ENCODE data around the gene NACC2. TPM values are rescaled to one million over a fixed set of nuclear protein-coding genes. Genes with fewer than 3 reads are reported as not detected.
A peak's percentile ranks its signal among the peaks of the same experiment; 100 is the strongest.

The NACC2 gene
- total RNA-seq, 1 donor from 2014 or later: 3.9 TPM

DNA sequence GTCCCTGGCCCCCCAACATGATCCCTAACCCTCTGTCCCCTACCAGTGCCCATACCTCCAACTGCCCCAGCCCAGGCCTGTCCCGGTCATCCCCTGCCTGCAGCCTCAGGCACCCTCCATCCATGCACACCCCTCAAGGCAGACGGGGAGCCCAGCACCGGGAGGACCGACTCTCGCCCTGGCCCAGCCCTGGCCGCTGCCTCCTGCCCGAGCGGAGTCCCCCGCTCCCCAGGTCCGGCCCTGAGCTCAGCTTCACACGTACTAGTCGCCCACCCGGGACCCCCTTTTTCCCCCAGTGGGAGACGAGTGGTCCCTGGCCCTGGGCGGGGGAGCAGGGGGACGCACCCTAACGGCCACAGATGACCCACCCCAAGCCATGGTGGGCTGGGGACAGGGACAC lies 84.9 kb downstream of the NACC2 start:
- DNase-seq: peak; percentile 18
- no peaks in the 10 kb centered on the region for H3K36me3 Mint-ChIP-seq (ENCODE audit: unreplicated experiment)
- H3K4me1 Mint-ChIP-seq (ENCODE audit: low read depth, unreplicated experiment): peaks cover 20% of the 10 kb centered on the region
- TF ChIP-seq, protein P1, sequence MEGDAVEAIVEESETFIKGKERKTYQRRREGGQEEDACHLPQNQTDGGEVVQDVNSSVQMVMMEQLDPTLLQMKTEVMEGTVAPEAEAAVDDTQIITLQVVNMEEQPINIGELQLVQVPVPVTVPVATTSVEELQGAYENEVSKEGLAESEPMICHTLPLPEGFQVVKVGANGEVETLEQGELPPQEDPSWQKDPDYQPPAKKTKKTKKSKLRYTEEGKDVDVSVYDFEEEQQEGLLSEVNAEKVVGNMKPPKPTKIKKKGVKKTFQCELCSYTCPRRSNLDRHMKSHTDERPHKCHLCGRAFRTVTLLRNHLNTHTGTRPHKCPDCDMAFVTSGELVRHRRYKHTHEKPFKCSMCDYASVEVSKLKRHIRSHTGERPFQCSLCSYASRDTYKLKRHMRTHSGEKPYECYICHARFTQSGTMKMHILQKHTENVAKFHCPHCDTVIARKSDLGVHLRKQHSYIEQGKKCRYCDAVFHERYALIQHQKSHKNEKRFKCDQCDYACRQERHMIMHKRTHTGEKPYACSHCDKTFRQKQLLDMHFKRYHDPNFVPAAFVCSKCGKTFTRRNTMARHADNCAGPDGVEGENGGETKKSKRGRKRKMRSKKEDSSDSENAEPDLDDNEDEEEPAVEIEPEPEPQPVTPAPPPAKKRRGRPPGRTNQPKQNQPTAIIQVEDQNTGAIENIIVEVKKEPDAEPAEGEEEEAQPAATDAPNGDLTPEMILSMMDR (IDR thresholded peaks at IDR 0.05; ENCODE audit: partially characterized antibody, unreplicated experiment): no peak
- peaks cover 8% of the 10 kb centered on the region for H3K9me3 Mint-ChIP-seq (ENCODE audit: unreplicated experiment)
- H3K27me3 Mint-ChIP-seq (ENCODE audit: unreplicated experiment): peaks cover 5% of the 10 kb centered on the region
- H3K27ac Mint-ChIP-seq (ENCODE audit: unreplicated experiment): no peak overlapping the region
- no peak overlapping the region for H3K4me3 Mint-ChIP-seq (ENCODE audit: unreplicated experiment)

DNA sequence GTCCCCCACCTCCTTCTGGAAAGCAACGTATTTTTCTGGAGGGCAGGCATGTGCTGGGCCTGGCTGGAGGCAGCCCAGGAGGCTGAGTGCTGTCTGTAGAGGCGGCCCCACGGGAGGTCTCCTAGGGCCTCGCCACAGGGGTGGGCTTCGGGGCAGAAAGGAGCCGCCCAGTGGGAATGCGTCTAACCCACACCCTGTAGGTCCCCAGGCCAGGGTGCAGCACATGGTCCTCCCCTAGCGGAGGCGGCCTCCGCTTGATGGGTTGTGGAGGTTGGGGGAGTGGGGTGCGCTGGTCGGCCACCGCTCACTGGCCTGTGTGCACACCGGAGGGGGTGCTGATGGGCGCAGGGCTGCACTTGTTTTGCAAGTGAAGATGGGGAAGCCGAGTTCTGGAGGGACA lies 85.6 kb downstream of the NACC2 start:
- TF ChIP-seq, protein P1 (IDR thresholded peaks at IDR 0.05; ENCODE audit: partially characterized antibody, unreplicated experiment): no peak
- Mint-ChIP-seq H3K9me3 (ENCODE audit: unreplicated experiment) (peaks cover 8% of the 10 kb centered on the region), H3K4me3 (ENCODE audit: unreplicated experiment) (no peak overlapping the region)

DNA sequence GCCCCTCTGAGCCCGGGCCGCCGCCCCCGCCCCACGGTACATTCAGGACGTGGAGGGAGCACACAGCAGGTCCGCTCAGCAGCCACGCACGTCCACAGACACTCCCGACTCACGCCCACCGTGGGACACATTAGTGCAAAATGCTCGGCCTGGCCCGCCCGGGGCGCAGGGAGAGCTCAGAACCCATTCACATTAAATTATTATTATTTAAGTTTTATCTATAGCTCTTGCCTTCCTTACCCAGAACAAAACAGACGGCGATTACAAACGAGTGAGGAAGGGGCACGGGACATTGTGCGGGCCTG lies 86.4 kb downstream of the NACC2 start:
- DNase-seq: no peak
- Mint-ChIP-seq H3K36me3 (ENCODE audit: unreplicated experiment) (no peaks in the 10 kb centered on the region), H3K4me1 (ENCODE audit: low read depth, unreplicated experiment) (peaks cover 19% of the 10 kb centered on the region), H3K4me3 (ENCODE audit: unreplicated experiment) (no peak overlapping the region), H3K27me3 (ENCODE audit: unreplicated experiment) (peaks cover 4% of the 10 kb centered on the region), H3K27ac (ENCODE audit: unreplicated experiment) (no peak overlapping the region), H3K9me3 (ENCODE audit: unreplicated experiment) (peaks cover 8% of the 10 kb centered on the region)
- TF ChIP-seq, protein P1 (IDR thresholded peaks at IDR 0.05; ENCODE audit: partially characterized antibody, unreplicated experiment): no peak

More for the DNA sequence above, 85.6 kb downstream of the NACC2 start:
- Mint-ChIP-seq H3K27ac (ENCODE audit: unreplicated experiment) (no peak overlapping the region), H3K36me3 (ENCODE audit: unreplicated experiment) (no peaks in the 10 kb centered on the region), H3K27me3 (ENCODE audit: unreplicated experiment) (peaks cover 4% of the 10 kb centered on the region), H3K4me1 (ENCODE audit: low read depth, unreplicated experiment) (peaks cover 20% of the 10 kb centered on the region)
- DNase-seq: peak; percentile 11

DNA sequence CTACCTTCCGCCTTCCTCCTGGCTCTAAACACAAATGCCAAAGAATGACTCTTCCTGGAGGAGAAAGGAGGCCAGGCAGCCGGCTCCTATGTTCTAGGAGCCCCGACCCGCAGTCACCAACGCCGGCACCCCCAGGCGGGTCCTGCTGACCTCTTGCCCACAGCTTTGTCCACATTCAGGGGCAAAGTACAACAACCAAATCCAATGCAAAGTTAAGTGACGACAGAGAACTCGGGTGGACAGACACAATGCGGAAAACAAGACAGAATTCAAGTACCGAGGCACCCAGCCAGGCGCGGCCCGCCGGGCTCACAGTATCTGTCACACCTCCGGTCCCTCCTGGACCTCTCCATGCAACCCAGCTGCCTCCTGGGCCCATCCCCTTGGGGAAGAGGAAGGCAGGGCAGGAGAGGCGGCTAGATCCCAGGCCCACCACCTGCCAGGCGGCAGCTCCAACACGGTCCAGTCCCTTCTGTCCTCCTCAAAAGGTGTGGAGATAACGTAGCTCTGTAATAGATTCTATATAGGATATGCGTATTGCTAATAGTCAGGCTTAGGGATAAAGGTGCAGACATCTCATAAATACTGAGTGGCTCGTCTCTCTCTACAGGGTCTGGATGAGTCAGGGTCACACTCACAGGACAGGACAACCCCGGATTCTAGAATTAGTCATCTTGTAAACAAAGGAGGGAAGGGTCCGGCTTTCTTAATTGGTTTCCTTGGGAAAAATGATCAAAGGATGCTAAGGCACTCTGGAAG lies 87.0 kb downstream of the NACC2 start:
- H3K27me3 Mint-ChIP-seq (ENCODE audit: unreplicated experiment): peaks cover 4% of the 10 kb centered on the region
- TF ChIP-seq, protein P1 (IDR thresholded peaks at IDR 0.05; ENCODE audit: partially characterized antibody, unreplicated experiment): no peak
- H3K27ac Mint-ChIP-seq (ENCODE audit: unreplicated experiment): no peak overlapping the region
- H3K9me3 Mint-ChIP-seq (ENCODE audit: unreplicated experiment): peaks cover 8% of the 10 kb centered on the region
- peaks cover 19% of the 10 kb centered on the region for H3K4me1 Mint-ChIP-seq (ENCODE audit: low read depth, unreplicated experiment)
- no peak overlapping the region for H3K4me3 Mint-ChIP-seq (ENCODE audit: unreplicated experiment)
- H3K36me3 Mint-ChIP-seq (ENCODE audit: unreplicated experiment): no peaks in the 10 kb centered on the region
- no peak for DNase-seq

DNA sequence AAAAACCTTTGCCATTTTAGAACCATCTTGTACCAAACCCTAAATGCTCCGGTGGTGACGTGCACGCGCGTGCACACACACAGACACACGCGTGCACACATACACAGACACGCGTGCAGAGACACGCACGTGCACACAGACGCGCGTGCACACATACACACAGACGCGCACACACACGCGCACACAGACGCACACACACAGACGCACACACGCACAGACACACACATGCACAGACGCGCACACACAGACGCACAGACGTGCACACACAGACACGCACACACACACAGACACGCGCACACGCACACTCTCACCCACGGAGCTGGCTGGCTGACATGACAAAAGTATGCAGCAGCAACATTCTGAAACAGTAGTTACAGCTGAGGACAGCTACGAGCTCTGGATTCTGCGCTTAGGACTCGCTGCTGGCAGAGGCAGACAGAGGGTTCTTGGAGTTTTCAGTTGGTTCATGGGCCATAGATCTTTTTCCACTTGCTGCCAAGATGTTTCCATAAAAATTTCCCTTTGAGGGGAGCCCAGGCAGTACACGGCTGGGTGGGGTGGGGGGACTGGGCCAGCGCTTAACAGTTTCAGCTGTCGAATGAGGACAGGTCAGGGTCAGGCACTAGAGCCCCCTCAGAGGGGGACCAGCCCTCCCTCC lies 87.7 kb downstream of the NACC2 start:
- peak overlapping the region; percentile 88 for H3K27ac Mint-ChIP-seq (ENCODE audit: unreplicated experiment)
- peaks cover 4% of the 10 kb centered on the region for H3K27me3 Mint-ChIP-seq (ENCODE audit: unreplicated experiment)
- H3K36me3 Mint-ChIP-seq (ENCODE audit: unreplicated experiment): no peaks in the 10 kb centered on the region
- no peak for DNase-seq
- H3K9me3 Mint-ChIP-seq (ENCODE audit: unreplicated experiment): peaks cover 8% of the 10 kb centered on the region
- TF ChIP-seq, protein P1 (IDR thresholded peaks at IDR 0.05; ENCODE audit: partially characterized antibody, unreplicated experiment): no peak
- H3K4me3 Mint-ChIP-seq (ENCODE audit: unreplicated experiment): no peak overlapping the region
- peaks cover 19% of the 10 kb centered on the region for H3K4me1 Mint-ChIP-seq (ENCODE audit: low read depth, unreplicated experiment)
